ENCODE results near the gene NNMT.

Gene NNMT

DNA sequence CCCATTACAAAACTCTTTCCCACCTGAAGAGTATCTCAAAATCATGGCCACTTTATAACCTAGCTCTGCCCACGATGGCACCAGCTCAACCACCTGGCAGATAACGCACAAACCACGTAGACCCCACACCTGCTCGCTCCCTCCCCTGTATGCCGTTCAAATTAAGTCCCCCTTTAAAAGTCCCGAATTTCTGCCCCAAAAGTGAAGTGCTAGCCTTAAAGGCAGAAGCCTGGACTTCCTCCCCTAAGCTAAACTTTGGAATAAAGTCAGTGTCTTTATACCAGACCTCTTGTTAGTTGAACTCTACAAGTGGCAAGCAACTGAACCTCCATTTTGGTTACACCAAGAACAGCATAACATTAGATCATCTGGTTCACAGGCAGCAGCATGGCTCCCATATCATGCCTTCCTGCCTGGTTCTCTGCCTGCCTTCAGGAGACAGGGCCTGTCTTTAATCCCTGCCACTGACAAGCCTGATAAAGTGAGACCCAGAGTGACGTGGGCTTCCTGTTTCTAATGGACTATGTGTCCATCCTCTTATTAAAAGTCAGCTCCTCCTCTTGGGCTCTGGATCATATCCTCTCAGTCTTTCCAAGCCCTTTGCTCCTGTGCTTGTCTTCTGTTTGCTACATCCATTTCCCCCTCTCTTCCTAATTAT is 32.6 kb upstream of the NNMT start:
- no peaks in the 10 kb centered on the region for H3K36me3 ChIP-seq (ENCODE audit: control insufficient read depth, insufficient read depth, low read length)
- DNase-seq (ENCODE audit: low read depth, low spot score) = no peak
- H3K27ac ChIP-seq (ENCODE audit: low read length) = no peak overlapping the region
- no CpG with 5 or more reads among the region's 7 CpGs for WGBS (ENCODE audit: insufficient coverage, insufficient read length)
- no peaks in the 10 kb centered on the region for H3K4me1 ChIP-seq (ENCODE audit: control insufficient read depth, insufficient read depth, low read length)
- H3K4me3 ChIP-seq (ENCODE audit: low read length) = no peak overlapping the region
- H3K27me3 ChIP-seq (ENCODE audit: control insufficient read depth, insufficient read depth, low read length) = no peaks in the 10 kb centered on the region
- no peaks in the 10 kb centered on the region for H3K9me3 ChIP-seq (ENCODE audit: control insufficient read depth, insufficient read depth, low read length)

DNA sequence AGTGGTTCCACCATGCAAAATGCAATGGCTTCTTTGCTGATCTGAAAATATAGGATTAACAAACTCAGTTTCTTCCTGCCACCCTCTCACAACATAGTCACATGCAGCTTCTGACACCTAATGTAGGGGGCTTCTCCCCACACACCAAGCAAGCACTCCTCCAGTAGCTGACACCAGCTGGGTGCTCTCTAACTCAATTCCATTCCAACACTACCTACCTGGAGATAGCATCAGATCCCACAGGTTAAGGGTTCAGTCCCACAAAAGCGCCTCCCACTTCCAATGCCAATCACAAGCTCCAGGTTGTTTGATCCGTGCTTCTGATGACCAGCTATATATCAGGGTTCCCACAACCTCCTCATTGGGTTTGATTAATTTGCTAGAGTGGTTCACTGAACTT is 31.8 kb upstream of the NNMT start:
- Histone ChIP-seq H3K4me3 (ENCODE audit: low read length) (no peak overlapping the region), H3K27me3 (ENCODE audit: control insufficient read depth, insufficient read depth, low read length) (no peaks in the 10 kb centered on the region), H3K36me3 (ENCODE audit: control insufficient read depth, insufficient read depth, low read length) (no peaks in the 10 kb centered on the region), H3K9me3 (ENCODE audit: control insufficient read depth, insufficient read depth, low read length) (no peaks in the 10 kb centered on the region), H3K27ac (ENCODE audit: low read length) (no peak overlapping the region), H3K4me1 (ENCODE audit: control insufficient read depth, insufficient read depth, low read length) (no peaks in the 10 kb centered on the region)
- WGBS (ENCODE audit: insufficient coverage, insufficient read length) = no CpG with 5 or more reads among the region's 2 CpGs
- DNase-seq (ENCODE audit: low read depth, low spot score) = no peak

DNA sequence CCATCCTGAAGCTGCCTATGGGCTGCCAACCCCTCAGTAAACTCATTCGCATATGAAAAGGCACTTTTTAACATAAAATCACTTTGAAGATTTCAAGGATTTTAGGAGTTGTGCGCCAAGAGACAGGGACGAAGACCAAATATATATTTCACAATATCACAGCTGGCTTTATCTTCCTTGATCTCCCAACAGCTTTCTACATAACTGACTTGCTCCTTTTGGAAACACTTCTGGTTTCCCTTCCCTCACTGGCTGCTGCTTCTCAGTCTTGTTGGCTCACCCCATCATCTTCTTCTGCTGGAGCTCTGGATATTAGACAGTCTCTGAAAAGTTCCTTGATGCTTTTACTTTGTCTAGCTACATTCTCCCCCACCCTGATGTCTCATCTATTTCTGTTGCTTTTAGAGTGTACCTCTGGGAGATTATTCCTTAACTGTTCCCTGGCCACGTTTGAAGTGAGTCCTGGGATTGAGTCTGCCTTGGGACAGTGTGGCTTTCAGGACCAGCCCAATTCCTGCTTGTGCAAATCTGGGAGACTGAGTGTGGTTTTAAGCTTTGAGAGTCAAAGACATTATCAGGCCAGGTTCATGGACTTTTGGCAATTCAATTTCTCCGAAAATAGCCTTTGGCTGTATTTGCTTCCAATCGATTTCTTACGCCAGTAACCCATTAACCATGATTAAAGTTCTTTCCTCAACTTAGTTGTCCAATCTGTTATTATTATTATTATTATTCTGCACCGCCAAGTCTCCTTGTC is 30.9 kb upstream of the NNMT start:
- WGBS (ENCODE audit: insufficient coverage, insufficient read length) = no CpG with 5 or more reads among the region's 8 CpGs
- H3K27me3 ChIP-seq (ENCODE audit: control insufficient read depth, insufficient read depth, low read length) = no peaks in the 10 kb centered on the region
- H3K27ac ChIP-seq (ENCODE audit: low read length) = no peak overlapping the region
- H3K4me3 ChIP-seq (ENCODE audit: low read length) = no peak overlapping the region
- H3K4me1 ChIP-seq (ENCODE audit: control insufficient read depth, insufficient read depth, low read length) = no peaks in the 10 kb centered on the region
- H3K36me3 ChIP-seq (ENCODE audit: control insufficient read depth, insufficient read depth, low read length) = no peaks in the 10 kb centered on the region
- H3K9me3 ChIP-seq (ENCODE audit: control insufficient read depth, insufficient read depth, low read length) = no peaks in the 10 kb centered on the region
- no peak for DNase-seq (ENCODE audit: low read depth, low spot score)

DNA sequence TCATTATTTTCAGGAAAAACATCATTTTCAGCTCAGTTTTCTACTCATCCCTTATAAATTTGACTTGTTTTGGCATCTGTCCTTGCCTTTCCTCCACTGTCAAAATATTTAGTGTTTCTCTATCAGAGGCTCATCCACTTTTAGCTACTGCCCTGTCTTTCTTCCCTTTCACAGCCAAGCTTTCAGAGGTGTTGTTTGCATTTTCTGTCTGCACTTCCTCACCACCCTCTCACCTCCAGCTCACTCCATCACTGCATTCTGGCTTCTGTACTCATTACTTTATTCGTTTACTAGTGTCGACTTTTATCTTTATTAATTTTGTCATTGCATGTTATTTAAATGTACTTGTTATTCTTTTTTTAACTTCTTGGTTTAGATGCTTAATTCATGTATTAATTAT is 26.7 kb upstream of the NNMT start:
- Histone ChIP-seq H3K36me3 (ENCODE audit: control insufficient read depth, insufficient read depth, low read length) (no peaks in the 10 kb centered on the region), H3K27ac (ENCODE audit: low read length) (no peak overlapping the region), H3K9me3 (ENCODE audit: control insufficient read depth, insufficient read depth, low read length) (no peaks in the 10 kb centered on the region), H3K4me3 (ENCODE audit: low read length) (no peak overlapping the region), H3K4me1 (ENCODE audit: control insufficient read depth, insufficient read depth, low read length) (no peaks in the 10 kb centered on the region), H3K27me3 (ENCODE audit: control insufficient read depth, insufficient read depth, low read length) (no peaks in the 10 kb centered on the region)
- DNase-seq (ENCODE audit: low read depth, low spot score) = no peak
- WGBS (ENCODE audit: insufficient coverage, insufficient read length) = no CpG with 5 or more reads among the region's 2 CpGs

DNA sequence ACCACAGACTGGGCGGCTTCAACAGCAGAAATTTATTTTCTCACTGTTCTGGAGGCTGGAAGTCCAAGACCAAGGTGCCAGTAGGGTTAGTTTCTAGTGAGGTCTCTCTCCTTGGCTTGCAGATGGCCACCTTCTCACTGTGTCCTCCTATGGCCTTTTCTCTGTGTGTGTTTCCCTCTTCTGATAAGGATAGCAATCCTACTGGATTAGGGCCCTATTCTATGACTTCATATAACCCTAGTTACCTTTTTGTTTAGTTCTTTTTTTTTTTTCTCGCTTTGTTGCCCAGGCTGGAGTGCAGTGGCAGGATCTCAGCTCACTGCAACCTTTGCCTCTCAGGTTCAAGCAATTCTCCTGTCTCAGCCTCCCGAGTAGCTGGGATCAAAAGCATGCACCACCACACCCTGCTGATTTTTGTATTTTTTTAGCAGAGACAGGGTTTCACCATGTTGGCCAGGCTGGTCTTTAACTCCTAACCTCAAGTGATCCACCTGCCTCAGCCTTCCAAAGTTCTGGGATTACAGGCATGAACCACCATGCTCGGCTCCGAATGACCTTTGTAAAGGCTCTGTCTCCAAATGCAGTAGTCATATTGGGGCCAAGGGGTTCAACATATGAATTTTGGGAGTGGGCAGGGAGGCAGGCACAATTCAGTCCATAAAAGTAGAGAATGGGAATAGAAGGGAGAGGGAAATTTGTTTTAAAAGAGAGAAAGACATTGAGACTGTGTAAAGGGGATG is 25.5 kb upstream of the NNMT start:
- H3K27me3 ChIP-seq (ENCODE audit: control insufficient read depth, insufficient read depth, low read length) = no peaks in the 10 kb centered on the region
- no peak overlapping the region for H3K4me3 ChIP-seq (ENCODE audit: low read length)
- DNase-seq (ENCODE audit: low read depth, low spot score) = no peak
- H3K4me1 ChIP-seq (ENCODE audit: control insufficient read depth, insufficient read depth, low read length) = no peaks in the 10 kb centered on the region
- H3K27ac ChIP-seq (ENCODE audit: low read length) = no peak overlapping the region
- no peaks in the 10 kb centered on the region for H3K36me3 ChIP-seq (ENCODE audit: control insufficient read depth, insufficient read depth, low read length)
- no CpG with 5 or more reads among the region's 5 CpGs for WGBS (ENCODE audit: insufficient coverage, insufficient read length)
- H3K9me3 ChIP-seq (ENCODE audit: control insufficient read depth, insufficient read depth, low read length) = no peaks in the 10 kb centered on the region

DNA sequence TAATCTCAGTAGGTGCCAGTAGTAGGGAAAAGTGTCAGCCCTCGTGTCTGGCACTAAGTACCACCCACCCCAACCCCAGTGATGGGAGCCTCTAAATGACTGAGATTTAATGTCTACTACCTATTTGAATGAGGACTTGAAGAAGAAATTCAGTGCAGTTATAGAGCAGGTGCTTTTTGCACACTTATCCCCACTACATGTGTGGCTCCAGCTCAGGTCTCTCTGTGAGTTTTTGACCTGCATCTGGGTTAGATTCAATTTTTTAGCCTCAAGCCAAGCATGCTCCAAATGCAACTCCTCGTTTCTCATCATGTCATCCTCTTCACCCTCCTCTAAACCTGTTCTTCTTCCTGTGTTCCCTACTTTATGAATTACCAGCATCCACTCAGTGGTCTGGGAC is 24.9 kb upstream of the NNMT start:
- no peaks in the 10 kb centered on the region for H3K9me3 ChIP-seq (ENCODE audit: control insufficient read depth, insufficient read depth, low read length)
- H3K4me3 ChIP-seq (ENCODE audit: low read length) = no peak overlapping the region
- H3K4me1 ChIP-seq (ENCODE audit: control insufficient read depth, insufficient read depth, low read length) = no peaks in the 10 kb centered on the region
- no peaks in the 10 kb centered on the region for H3K36me3 ChIP-seq (ENCODE audit: control insufficient read depth, insufficient read depth, low read length)
- WGBS (ENCODE audit: insufficient coverage, insufficient read length) = no CpG with 5 or more reads among the region's 2 CpGs
- DNase-seq (ENCODE audit: low read depth, low spot score) = no peak
- no peak overlapping the region for H3K27ac ChIP-seq (ENCODE audit: low read length)
- no peaks in the 10 kb centered on the region for H3K27me3 ChIP-seq (ENCODE audit: control insufficient read depth, insufficient read depth, low read length)

DNA sequence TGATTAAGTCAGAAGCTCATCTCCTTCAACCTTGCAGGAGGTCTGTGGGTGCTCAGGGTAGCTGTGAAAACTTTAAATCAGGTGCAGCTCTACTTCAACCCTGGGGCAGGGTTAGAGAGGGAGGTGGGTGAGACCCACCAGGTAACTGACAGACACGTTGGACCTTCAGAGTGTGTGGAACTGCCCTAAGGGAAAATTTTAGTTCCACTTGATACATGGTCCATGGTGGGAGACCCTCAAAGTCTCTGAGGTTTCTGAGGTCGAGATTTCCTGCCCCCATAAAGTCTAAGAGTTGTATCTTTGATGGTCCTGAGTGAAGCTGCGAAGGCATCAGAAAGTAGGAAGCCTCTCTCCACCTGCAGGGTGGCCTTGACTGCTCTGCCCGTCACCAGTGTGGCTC is 23.9 kb upstream of the NNMT start:
- Histone ChIP-seq H3K4me3 (ENCODE audit: low read length) (no peak overlapping the region), H3K27ac (ENCODE audit: low read length) (no peak overlapping the region), H3K36me3 (ENCODE audit: control insufficient read depth, insufficient read depth, low read length) (no peaks in the 10 kb centered on the region), H3K9me3 (ENCODE audit: control insufficient read depth, insufficient read depth, low read length) (no peaks in the 10 kb centered on the region), H3K27me3 (ENCODE audit: control insufficient read depth, insufficient read depth, low read length) (no peaks in the 10 kb centered on the region), H3K4me1 (ENCODE audit: control insufficient read depth, insufficient read depth, low read length) (no peaks in the 10 kb centered on the region)
- WGBS (ENCODE audit: insufficient coverage, insufficient read length) = no CpG with 5 or more reads among the region's 4 CpGs
- no peak for DNase-seq (ENCODE audit: low read depth, low spot score)

DNA sequence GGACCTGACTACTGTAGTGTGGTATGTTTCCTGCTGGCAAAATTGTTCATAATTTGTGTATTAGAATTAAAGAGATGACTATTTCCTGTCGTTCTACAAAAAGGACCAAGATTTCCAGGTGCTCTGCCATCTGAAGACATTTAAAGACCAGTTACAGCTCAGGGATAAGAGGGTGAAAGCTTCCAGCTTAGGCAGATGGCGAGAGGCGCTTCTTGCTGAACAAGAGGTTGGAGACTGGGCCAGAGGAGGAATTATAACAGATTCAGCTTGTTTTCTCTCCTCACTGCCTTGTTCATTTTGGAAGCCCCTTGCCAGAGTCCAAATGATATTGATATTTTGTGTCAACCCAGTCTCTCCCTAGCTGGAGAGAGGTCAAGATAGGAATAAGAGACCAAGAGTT is 23.1 kb upstream of the NNMT start:
- no CpG with 5 or more reads among the region's 3 CpGs for WGBS (ENCODE audit: insufficient coverage, insufficient read length)
- no peaks in the 10 kb centered on the region for H3K4me1 ChIP-seq (ENCODE audit: control insufficient read depth, insufficient read depth, low read length)

DNA sequence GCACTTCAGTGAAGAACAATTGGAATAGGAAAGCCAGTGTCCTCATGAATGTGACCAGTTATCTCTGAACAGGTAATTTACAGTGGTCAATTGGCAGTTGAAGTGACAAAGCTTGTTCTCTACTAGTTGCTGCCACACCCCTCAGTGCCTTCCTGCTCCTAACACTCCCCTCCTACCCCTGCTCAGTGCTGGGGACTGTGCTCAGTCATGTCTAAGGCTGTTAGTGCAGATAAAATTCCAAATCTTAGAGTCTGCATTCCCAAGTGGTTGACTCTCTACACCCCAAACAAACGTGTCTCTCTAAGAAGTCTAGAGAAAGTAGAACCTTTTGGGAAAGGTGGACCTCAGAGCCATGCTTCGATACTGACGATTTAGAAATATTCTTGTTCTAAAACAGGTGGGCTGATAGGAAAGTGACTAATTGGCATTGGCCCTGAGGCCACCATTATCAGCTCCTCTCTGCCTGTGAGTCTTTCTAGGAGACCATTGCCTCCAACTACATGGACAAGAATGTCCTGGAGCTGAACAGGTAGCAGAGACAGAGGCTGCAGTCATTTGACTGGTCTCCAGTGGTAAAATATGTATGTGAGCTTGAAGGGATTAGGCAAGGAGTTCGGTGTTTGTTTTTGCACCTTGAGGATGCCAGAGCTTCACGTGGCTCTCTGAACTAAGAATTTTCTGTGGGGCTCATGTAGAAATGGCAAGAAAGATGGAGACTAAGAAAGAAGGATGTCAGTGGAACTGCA is 22.1 kb upstream of the NNMT start:
- H3K4me3 ChIP-seq (ENCODE audit: low read length) = no peak overlapping the region
- no peaks in the 10 kb centered on the region for H3K36me3 ChIP-seq (ENCODE audit: control insufficient read depth, insufficient read depth, low read length)
- no peaks in the 10 kb centered on the region for H3K9me3 ChIP-seq (ENCODE audit: control insufficient read depth, insufficient read depth, low read length)
- WGBS (ENCODE audit: insufficient coverage, insufficient read length) = no CpG with 5 or more reads among the region's 5 CpGs
- H3K27me3 ChIP-seq (ENCODE audit: control insufficient read depth, insufficient read depth, low read length) = no peaks in the 10 kb centered on the region
- DNase-seq (ENCODE audit: low read depth, low spot score) = no peak
- no peaks in the 10 kb centered on the region for H3K4me1 ChIP-seq (ENCODE audit: control insufficient read depth, insufficient read depth, low read length)
- H3K27ac ChIP-seq (ENCODE audit: low read length) = no peak overlapping the region

More for the DNA sequence above, 23.1 kb upstream of the NNMT start:
- Histone ChIP-seq H3K4me3 (ENCODE audit: low read length) (no peak overlapping the region), H3K9me3 (ENCODE audit: control insufficient read depth, insufficient read depth, low read length) (no peaks in the 10 kb centered on the region), H3K27me3 (ENCODE audit: control insufficient read depth, insufficient read depth, low read length) (no peaks in the 10 kb centered on the region), H3K36me3 (ENCODE audit: control insufficient read depth, insufficient read depth, low read length) (no peaks in the 10 kb centered on the region), H3K27ac (ENCODE audit: low read length) (no peak overlapping the region)
- DNase-seq (ENCODE audit: low read depth, low spot score) = no peak

DNA sequence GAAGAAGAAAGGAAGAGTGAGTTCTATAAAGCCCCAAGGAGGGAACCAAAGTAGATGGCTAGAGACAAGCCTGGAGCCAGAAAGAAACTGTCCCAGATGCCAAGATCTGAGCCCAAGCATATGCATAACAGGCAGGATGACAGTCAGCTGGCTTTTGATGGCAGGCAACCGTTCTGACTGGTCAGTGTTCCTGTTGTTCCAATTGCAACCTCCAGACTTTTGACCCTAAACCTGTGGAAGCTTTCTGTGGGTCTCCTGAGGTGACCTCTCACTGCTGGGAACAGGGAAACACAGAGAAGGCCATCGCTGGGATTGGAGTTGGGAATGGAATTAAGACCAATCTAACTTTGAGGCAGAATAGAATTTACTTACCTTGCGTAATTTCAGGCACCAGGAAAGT is 21.6 kb upstream of the NNMT start:
- Histone ChIP-seq H3K27me3 (ENCODE audit: control insufficient read depth, insufficient read depth, low read length) (no peaks in the 10 kb centered on the region), H3K27ac (ENCODE audit: low read length) (no peak overlapping the region), H3K36me3 (ENCODE audit: control insufficient read depth, insufficient read depth, low read length) (no peaks in the 10 kb centered on the region), H3K9me3 (ENCODE audit: control insufficient read depth, insufficient read depth, low read length) (no peaks in the 10 kb centered on the region), H3K4me3 (ENCODE audit: low read length) (no peak overlapping the region), H3K4me1 (ENCODE audit: control insufficient read depth, insufficient read depth, low read length) (no peaks in the 10 kb centered on the region)
- no peak for DNase-seq (ENCODE audit: low read depth, low spot score)
- no CpG with 5 or more reads among the region's 3 CpGs for WGBS (ENCODE audit: insufficient coverage, insufficient read length)

Measured in iPS DF 6.9 (cell line).